Measurements from ENCODE around the gene CACNA2D3.

Gene CACNA2D3

DNA sequence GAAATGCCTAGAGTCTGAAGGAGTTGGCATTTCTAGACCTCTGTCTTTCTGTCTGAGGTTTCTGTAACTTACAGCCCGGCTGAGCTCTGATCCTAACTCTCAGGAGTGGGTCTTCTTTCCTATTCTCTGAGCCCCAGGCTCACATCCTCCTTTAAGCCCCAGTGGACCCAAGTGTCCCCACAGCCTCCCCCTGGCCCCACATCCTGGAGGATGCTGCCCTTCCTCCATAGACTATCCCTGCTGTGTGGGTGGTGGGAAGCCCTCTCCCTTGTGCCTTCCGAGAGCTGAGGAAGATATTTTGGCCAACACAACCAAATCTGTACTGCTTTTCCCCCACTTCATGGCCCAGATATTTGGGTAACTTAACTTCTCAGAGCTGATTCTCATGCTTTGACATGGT lies 654.2 kb downstream of the CACNA2D3 start:
- no peak for DNase-seq

- no peak for DNase-seq
These were observed 654.8 kb downstream of the CACNA2D3 start for GRCh38 chr3:54777141-54777540.

- no peak for DNase-seq
These were observed 658.0 kb downstream of the CACNA2D3 start for GRCh38 chr3:54780336-54780735.

DNA sequence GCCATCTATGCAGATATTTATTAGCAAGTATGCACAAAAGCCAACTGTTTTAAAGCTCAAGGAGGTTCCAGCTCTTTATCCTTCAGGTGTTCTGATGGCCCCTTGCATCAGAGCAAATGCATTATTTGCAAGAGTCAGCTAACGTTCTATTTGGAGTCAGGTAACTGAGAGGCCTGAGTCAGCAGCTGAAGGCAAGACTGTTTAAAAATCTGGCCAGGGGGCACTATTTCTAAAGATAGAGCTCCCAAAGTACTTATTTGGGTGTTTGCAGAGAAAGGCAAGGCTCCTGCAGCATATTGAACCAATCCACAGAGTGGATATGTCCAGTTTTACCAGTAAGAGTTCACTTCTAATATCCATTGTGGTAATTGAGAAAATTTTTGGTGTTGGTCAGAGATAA lies 659.4 kb downstream of the CACNA2D3 start:
- no peak for DNase-seq

DNA sequence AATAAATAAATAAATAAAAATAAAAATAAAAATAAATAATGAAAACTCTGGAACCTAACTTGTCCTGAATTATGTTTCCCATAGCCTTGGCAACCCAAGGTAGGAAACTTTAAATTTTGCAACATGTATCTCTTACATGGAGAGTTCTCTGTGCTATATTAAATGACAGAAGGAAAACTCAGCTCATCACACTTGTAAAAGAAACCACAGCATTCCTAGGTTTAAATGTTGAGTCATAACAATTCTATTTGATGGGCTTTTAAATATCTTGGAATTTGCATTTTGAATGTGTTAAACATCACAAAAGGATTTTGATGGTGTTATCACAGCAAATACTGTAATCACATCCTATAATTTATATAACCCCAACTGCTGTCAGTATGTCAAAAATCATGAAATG lies 661.3 kb downstream of the CACNA2D3 start:
- DNase-seq: no peak

DNA sequence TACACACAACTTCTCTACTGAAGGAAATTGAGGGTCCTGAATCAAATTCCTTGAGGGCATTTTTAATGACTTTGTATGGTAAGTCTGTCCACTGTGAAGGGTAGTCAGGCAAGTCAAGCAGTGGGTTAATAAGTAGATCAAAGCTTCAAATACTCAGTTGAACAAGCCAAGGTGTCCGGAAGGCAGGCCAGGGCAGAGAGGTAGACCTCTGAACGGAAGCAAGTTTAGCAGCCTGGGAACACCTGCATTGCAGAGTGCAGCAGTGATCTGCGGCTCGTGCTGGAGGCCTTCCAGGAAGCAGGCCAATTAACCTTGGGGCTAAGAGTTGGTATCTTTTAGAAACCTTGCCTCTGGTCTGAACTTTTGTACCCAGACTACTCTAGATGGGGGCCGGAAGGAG lies 661.7 kb downstream of the CACNA2D3 start:
- DNase-seq: no peak

DNA sequence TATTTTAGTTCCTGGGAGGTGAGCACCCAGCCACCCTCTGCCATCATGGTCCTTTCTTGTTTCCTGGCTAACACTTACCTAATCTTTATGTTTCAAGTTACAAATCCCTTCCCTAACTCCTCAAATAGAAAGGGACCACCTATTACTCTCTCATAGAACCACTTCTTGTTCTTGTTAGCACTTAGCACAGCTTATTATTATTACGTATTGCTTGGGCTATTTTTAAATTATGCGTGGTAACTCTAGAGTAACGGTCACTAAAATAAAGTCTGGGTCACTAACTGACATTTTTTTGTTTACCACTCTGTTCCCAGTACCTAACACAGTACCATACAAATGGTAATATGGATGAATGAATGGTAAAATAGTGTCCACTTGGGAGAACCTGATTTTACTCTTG lies 663.6 kb downstream of the CACNA2D3 start:
- no peak for DNase-seq

GRCh38 chr3:54790051-54790450 lies 667.7 kb downstream of the CACNA2D3 start:
- no peak for DNase-seq

GRCh38 chr3:54791501-54792156 lies 669.3 kb downstream of the CACNA2D3 start:
- no peak for DNase-seq

GRCh38 chr3:54792584-54792983 lies 670.2 kb downstream of the CACNA2D3 start:
- no peak for DNase-seq

DNA sequence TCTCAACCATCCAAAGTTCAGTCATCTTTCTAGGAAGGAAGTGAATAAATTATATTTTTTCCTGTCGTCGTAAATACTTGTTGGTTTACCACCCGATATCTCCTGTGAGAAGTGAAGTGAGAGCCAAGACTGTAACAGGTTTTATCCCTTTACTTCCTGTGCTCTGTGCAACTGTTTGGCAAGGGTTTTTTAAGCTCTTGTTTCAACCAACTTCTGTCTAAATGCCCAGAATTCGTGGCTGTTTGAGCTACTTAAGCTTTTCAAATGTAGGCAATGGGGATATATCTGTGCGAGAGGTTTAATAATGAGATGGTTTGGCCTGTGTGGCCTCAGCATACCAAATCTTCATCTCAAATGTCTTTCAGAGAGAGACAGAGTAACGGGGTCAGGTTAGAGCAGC lies 670.8 kb downstream of the CACNA2D3 start:
- no peak for DNase-seq

GRCh38 chr3:54797111-54797510 lies 674.8 kb downstream of the CACNA2D3 start:
- no peak for DNase-seq

DNA sequence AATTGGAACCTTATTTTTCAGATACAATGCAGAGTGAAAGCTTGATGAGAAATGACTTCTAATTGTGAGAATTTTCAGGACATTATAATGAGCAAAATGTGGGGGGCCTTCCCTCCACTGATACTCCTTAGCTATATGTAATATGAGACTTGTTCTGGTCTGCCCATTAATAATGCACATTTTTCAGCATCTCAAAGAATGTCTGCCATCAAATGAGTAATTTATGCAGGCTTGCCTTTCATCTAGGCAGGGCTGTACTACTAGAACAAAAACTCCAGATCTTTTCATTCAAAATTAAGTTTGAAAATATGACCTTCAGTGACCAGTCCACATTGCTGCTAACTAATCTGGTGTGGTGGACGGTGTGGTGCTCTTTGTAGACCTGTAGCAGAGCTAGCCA lies 678.1 kb downstream of the CACNA2D3 start:
- DNase-seq: no peak

DNA sequence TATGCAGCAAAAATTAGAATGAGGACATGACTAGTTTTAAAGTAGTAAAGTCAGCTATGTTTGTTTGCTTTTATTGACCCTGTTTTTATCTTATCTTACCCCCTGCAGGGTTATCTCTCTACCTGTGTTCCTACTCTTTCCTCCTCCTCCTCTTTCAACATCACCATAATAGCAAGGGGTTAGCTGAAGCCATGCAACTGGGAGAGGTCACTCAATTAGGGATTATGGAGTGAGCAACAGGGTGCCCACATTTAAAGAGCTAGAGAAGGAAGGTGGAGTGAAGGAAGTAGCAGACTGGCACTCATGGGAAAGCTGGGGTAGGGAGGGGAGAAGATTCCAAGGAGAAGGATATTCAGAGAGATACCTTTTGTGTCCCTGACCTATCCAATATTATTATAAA lies 679.6 kb downstream of the CACNA2D3 start:
- no peak for DNase-seq

GRCh38 chr3:54810401-54810800 lies 688.0 kb downstream of the CACNA2D3 start:
- no peak for DNase-seq

DNA sequence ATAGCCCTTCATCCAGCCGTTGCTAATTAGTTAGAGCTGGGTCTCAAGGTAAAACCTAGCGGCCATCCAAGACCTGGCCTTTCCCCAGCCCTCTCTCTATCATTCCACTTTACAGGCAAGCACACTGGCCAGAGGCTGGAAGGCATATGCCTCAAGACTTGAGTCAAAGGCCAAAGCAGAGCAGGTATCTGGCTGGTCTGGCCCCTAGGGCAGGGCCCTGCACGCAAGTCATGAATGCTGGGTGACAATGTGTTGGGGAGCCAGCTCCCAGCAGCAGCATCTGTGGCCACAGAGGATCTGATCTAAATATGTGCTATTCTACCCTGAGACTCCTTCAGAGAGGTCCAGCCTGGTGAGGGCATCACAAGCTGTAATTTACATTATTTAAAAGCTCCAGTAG lies 691.9 kb downstream of the CACNA2D3 start:
- DNase-seq: no peak

DNA sequence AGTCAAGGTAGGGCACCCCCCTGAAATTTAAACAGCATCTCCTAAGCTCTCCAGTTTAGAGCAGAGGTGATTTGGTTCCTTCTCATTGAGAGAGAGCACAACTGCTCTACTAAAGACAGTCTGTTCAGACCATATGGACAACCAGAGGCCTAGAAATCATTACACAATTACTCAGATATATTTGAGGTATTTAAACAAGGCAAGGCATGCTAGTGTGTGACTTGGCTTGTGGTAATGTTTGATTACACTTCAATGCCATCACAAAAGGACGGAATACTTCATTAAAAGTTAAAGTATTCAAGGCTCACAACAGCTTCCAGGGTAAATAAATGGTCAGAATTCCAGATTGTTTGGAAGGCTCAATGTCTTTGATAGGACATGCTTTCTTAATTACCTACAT lies 695.3 kb downstream of the CACNA2D3 start:
- DNase-seq: no peak

DNA sequence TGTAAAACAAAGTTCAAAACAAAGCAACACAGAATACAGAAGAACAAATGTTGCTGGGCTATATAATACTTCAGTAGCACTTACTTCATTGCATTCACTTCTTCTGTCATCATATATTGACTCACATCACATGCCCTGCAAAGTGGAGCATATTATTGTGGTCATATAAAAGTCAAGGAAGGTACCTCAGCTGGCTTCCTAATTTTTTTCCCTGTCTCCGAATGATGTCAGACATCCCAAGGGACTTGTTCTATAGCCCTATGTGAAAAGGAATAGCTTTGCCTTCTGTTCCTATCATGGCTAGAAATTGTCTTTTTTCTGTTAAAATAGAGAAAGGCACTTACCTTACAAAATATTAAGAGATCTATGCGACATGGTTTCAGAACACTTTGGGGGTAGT lies 696.1 kb downstream of the CACNA2D3 start:
- DNase-seq: no peak

DNA sequence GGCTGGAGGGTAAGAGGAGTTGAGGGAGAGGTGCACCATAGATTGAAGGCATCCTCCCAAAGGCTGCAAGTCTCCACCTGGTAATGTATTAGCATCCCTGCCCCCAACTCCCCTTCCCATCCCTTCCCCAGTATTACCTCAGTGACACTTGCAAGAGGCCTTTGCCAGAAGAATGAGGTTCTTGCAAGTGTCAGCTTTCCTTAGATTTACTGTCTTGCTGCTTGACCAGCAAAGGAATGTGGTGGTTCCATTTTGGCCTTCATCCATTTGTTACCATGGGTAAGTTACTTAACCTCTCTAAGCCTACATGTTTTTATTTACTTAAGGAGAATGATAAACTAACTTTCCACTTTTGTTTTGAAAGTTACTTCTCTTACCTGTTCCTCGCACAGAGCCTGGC lies 696.6 kb downstream of the CACNA2D3 start:
- no peak for DNase-seq

GRCh38 chr3:54819946-54820345 lies 697.6 kb downstream of the CACNA2D3 start:
- no peak for DNase-seq

GRCh38 chr3:54822206-54822605 lies 699.9 kb downstream of the CACNA2D3 start:
- no peak for DNase-seq

GRCh38 chr3:54826251-54826691 lies 703.9 kb downstream of the CACNA2D3 start:
- no peak for DNase-seq

GRCh38 chr3:54827056-54827687 lies 704.8 kb downstream of the CACNA2D3 start:
- no peak for DNase-seq

- DNase-seq: no peak
These were observed 705.4 kb downstream of the CACNA2D3 start for GRCh38 chr3:54827776-54828175.

DNA sequence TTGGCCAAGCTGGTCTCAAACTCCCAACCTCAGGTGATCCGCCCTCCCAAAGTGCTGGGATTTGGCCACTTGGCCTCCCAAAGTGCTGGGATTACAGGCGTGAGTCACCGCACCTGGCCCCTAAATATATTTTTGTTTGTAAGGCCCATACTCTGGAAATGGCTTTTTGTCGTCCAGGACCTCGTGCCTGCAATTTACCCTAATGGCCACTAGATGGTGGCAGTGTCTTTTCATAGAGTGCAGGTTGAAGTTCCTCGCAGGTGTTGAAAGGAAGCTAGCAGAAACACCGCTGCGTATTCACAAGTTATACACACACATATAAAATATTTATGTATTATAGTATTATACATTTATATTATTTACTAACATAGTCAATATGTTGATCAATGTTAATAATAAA lies 708.3 kb downstream of the CACNA2D3 start:
- DNase-seq: peak; percentile 5
